Natural killer cell (primary cell): ENCODE measurements around the gene COL8A1. TPM values are rescaled to one million over a fixed set of nuclear protein-coding genes. Genes with fewer than 3 reads are reported as not detected.

ENCODE experiments used
- ATAC-seq, 3 donors: fragments of 150-1000 bp in 2 of 3; fragments of 200-7000 bp in 1 of 3; cut with Tn5 transposase; 1 replicate in 1 of 3; 2 replicates in 2 of 3; pipeline ENCODE4 v1.10.0; 2021; ENCODE audit warnings: mild to moderate bottlenecking in 2 of 3, moderate library complexity in 2 of 3
- DNase-seq, 2 donors: peaks; one replicate each; pipeline versions ENCODE4 v3.0.0 to v3.0.0-alpha.2; 2013 to 2021; ENCODE audit warnings: mixed read lengths in 1 of 2
- H3K27ac ChIP-seq: one replicate; pipeline ENCODE4 v1.5.1; 2013; ENCODE audit warnings: mild to moderate bottlenecking, low read length
- H3K27me3 ChIP-seq: one replicate; pipeline ENCODE4 v1.6.1; 2013; ENCODE audit warnings: low read length; ENCODE audit not compliant: control insufficient read depth, insufficient read depth
- H3K36me3 ChIP-seq: one replicate; pipeline ENCODE4 v1.6.1; 2013; ENCODE audit warnings: low read length; ENCODE audit not compliant: control insufficient read depth, insufficient read depth
- H3K4me1 ChIP-seq: one replicate; pipeline ENCODE4 v1.6.1; 2013; ENCODE audit warnings: low read length; ENCODE audit not compliant: control insufficient read depth, insufficient read depth
- H3K4me3 ChIP-seq: one replicate; pipeline ENCODE4 v1.5.1; 2013; ENCODE audit warnings: low read length
- H3K9me3 ChIP-seq: one replicate; pipeline ENCODE4 v1.6.1; 2013; ENCODE audit warnings: low read length; ENCODE audit not compliant: control insufficient read depth, insufficient read depth
- H3K27ac Mint-ChIP-seq, 2 donors: one replicate each; pipeline ENCODE4 v1.8.0; 2022; ENCODE audit warnings: mild to moderate bottlenecking in 2 of 2, mixed read lengths in 2 of 2, moderate library complexity in 1 of 2
- H3K27me3 Mint-ChIP-seq, 2 donors: one replicate each; pipeline ENCODE4 v1.8.0; 2022; ENCODE audit warnings: low read depth in 2 of 2, mixed read lengths in 2 of 2
- H3K36me3 Mint-ChIP-seq: one replicate; pipeline ENCODE4 v1.8.0; 2022; ENCODE audit warnings: mixed read lengths
- H3K4me1 Mint-ChIP-seq, 2 donors: one replicate each; pipeline ENCODE4 v1.8.0; 2022; ENCODE audit warnings: mixed read lengths in 2 of 2
- H3K4me3 Mint-ChIP-seq: one replicate; pipeline ENCODE4 v1.8.0; 2022; ENCODE audit warnings: mild to moderate bottlenecking, moderate library complexity, mixed read lengths
- H3K9me3 Mint-ChIP-seq, 2 donors: one replicate each; pipeline ENCODE4 v1.8.0; 2022; ENCODE audit warnings: mixed read lengths in 2 of 2
- WGBS: methylation state at CpG from one replicate; pipeline ENCODE4 v1.1.7; 2013; ENCODE audit warnings: missing lambda C conversion rate; ENCODE audit not compliant: insufficient coverage; 5-methylcytosine and 5-hydroxymethylcytosine counted together
- intact Hi-C: fragments of 100-400 bp; cut with micrococcal nuclease; formaldehyde crosslinking; loops from one replicate; pipeline ENCODE4 v1.14.2; 2022
- total RNA-seq, 4 donors: library from RNA; stranded (reverse); fragments of 120-200 nt in 1 of 4; gene quantifications; one replicate each; pipeline versions ENCODE4 v1.2.3 to v1.2.4, GENCODE V29; 2013 to 2022
- TF ChIP-seq, protein P1 (sequence below): fragments of 200-600 bp; IDR thresholded peaks from one replicate; pipeline ENCODE4 v1.8.0; 2022; ENCODE audit warnings: antibody characterized with exemption

COL8A1 gene
- total RNA-seq, 3 donors from 2014 or later (not counting 1 experiment from before 2014, with no cell fraction given), result 0.12 to 0.23 TPM; not detected in 1

DNA sequence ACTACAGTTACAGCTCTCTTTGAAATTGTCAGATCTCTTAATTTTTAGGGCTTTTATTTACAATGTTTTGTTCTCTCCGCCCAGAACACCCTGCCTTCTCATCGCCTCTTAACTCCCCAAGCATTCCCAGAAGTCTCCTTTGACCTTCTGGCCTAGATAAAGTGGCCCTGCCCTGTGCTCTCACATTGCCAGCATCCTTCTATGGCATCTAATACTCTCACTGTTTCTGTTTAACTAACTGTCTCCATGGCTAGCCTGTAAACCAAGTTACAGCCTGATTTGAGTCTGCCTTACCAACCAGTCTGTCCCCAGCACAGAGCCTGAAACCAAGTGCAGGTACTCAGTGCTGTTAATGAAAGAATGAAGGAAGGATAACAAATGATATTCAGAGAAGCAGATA lies 19.9 kb downstream of the COL8A1 start:
- Mint-ChIP-seq H3K4me3 (no peak overlapping the region), H3K9me3 (peaks cover 3 to 7% of the 10 kb centered on the region in 2 donors), H3K27ac (no peak overlapping the region), H3K4me1 (no peaks in the 10 kb centered on the region), H3K36me3 (no peaks in the 10 kb centered on the region), H3K27me3 (no peaks in the 10 kb centered on the region)
- no peaks in the 10 kb centered on the region for H3K9me3 ChIP-seq
- H3K36me3 ChIP-seq, result no peaks in the 10 kb centered on the region
- no peaks in the 10 kb centered on the region for H3K4me1 ChIP-seq
- TF ChIP-seq, protein P1, sequence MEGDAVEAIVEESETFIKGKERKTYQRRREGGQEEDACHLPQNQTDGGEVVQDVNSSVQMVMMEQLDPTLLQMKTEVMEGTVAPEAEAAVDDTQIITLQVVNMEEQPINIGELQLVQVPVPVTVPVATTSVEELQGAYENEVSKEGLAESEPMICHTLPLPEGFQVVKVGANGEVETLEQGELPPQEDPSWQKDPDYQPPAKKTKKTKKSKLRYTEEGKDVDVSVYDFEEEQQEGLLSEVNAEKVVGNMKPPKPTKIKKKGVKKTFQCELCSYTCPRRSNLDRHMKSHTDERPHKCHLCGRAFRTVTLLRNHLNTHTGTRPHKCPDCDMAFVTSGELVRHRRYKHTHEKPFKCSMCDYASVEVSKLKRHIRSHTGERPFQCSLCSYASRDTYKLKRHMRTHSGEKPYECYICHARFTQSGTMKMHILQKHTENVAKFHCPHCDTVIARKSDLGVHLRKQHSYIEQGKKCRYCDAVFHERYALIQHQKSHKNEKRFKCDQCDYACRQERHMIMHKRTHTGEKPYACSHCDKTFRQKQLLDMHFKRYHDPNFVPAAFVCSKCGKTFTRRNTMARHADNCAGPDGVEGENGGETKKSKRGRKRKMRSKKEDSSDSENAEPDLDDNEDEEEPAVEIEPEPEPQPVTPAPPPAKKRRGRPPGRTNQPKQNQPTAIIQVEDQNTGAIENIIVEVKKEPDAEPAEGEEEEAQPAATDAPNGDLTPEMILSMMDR, result no peak
- WGBS, result 88% methylated on average over 2 of the region's 2 CpGs
- intact Hi-C loops, result no loop called here
- ATAC-seq (no peak), DNase-seq (no peak)
- no peak overlapping the region for H3K4me3 ChIP-seq
- H3K27me3 ChIP-seq, result no peaks in the 10 kb centered on the region
- no peak overlapping the region for H3K27ac ChIP-seq

- Histone ChIP-seq H3K4me1 (no peaks in the 10 kb centered on the region), H3K9me3 (no peaks in the 10 kb centered on the region), H3K27ac (no peak overlapping the region), H3K36me3 (no peaks in the 10 kb centered on the region), H3K27me3 (no peaks in the 10 kb centered on the region), H3K4me3 (no peak overlapping the region)
- H3K9me3 Mint-ChIP-seq, result peaks cover 3 to 7% of the 10 kb centered on the region in 2 donors
- TF ChIP-seq, protein P1, result no peak
- no peak overlapping the region for H3K27ac Mint-ChIP-seq
- WGBS, result 75% methylated on average over 6 of the region's 6 CpGs
- H3K27me3 Mint-ChIP-seq, result no peaks in the 10 kb centered on the region
- no peaks in the 10 kb centered on the region for H3K4me1 Mint-ChIP-seq
- no peak overlapping the region for H3K4me3 Mint-ChIP-seq
- ATAC-seq (no peak), DNase-seq (no peak)
- no peaks in the 10 kb centered on the region for H3K36me3 Mint-ChIP-seq
- intact Hi-C loops, result no loop called here
Measured at GRCh38 chr3:99659032-99659431, 20.6 kb downstream of the COL8A1 start.

DNA sequence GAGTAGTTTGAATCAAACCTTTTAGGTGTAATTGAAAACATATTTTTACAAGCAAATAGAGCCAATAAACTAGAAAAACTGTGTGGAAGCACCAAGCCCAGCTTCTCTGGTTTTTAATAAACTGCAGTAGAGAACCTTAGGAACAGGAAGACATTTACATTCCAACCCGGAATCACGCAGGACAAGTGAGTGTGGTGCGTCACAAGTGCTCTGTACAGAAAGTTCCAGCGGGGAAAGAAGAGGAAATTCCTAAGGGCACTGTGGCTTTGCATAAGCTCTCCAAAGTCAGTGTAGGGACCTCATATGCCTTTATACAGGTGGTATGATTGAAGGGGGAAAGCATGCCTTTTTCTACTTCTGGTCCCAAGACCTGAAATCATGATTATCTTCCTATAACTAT lies 21.6 kb downstream of the COL8A1 start:
- H3K4me3 Mint-ChIP-seq, result no peak overlapping the region
- no peaks in the 10 kb centered on the region for H3K4me1 Mint-ChIP-seq
- Histone ChIP-seq H3K9me3 (no peaks in the 10 kb centered on the region), H3K36me3 (no peaks in the 10 kb centered on the region), H3K4me3 (no peak overlapping the region), H3K27ac (no peak overlapping the region), H3K27me3 (no peaks in the 10 kb centered on the region), H3K4me1 (no peaks in the 10 kb centered on the region)
- H3K9me3 Mint-ChIP-seq, result peaks cover 3 to 7% of the 10 kb centered on the region in 2 donors
- no peaks in the 10 kb centered on the region for H3K27me3 Mint-ChIP-seq
- ATAC-seq (no peak), DNase-seq (no peak)
- intact Hi-C loops, result no loop called here
- TF ChIP-seq, protein P1, result no peak
- 84% methylated on average over 4 of the region's 4 CpGs for WGBS
- H3K36me3 Mint-ChIP-seq, result no peaks in the 10 kb centered on the region
- no peak overlapping the region for H3K27ac Mint-ChIP-seq

- H3K4me1 Mint-ChIP-seq, result no peaks in the 10 kb centered on the region
- WGBS, result 87% methylated on average over 9 of the region's 10 CpGs
- no peaks in the 10 kb centered on the region for H3K36me3 Mint-ChIP-seq
- no peaks in the 10 kb centered on the region for H3K9me3 ChIP-seq
- H3K27ac Mint-ChIP-seq, result no peak overlapping the region
- no peaks in the 10 kb centered on the region for H3K36me3 ChIP-seq
- no peaks in the 10 kb centered on the region for H3K27me3 Mint-ChIP-seq
- H3K27me3 ChIP-seq, result no peaks in the 10 kb centered on the region
- ATAC-seq, result no peak
- H3K9me3 Mint-ChIP-seq, result peaks cover 0 to 5% of the 10 kb centered on the region in 2 donors
- no peak overlapping the region for H3K4me3 ChIP-seq
- H3K4me3 Mint-ChIP-seq, result no peak overlapping the region
- TF ChIP-seq, protein P1, result no peak
- intact Hi-C loops, result no loop called here
- H3K4me1 ChIP-seq, result no peaks in the 10 kb centered on the region
- H3K27ac ChIP-seq, result no peak overlapping the region
- DNase-seq, result no peak
Measured at GRCh38 chr3:99662838-99663570, 24.6 kb downstream of the COL8A1 start.
